Suprapubic skin (tissue), 4 donors: ENCODE results near the gene PPP4R2. TPM values are rescaled to one million over a fixed set of nuclear protein-coding genes. Genes with fewer than 3 reads are reported as not detected.
A peak's percentile ranks its signal among the peaks of the same experiment; 100 is the strongest.
"Not testable (repeated sequence)": the region's sequence is repeated elsewhere in the genome, so short reads cannot be mapped to it uniquely, and the experiment has no call there.

Source experiments
- DNase-seq, 2 donors: peaks; one replicate each; pipeline ENCODE4 v3.0.0-alpha.2; 2019; ENCODE audit warnings: low spot score in 2 of 2
- H3K27ac ChIP-seq: fragments of 200-600 bp; sonication (generic); one replicate; pipeline ENCODE4 v1.5.1; 2019
- H3K27me3 ChIP-seq: fragments of 200-600 bp; sonication (generic); one replicate; pipeline ENCODE4 v1.5.1; 2019
- H3K36me3 ChIP-seq: fragments of 200-600 bp; sonication (generic); one replicate; pipeline ENCODE4 v1.5.1; 2019
- H3K4me1 ChIP-seq: fragments of 200-600 bp; sonication (generic); one replicate; pipeline ENCODE4 v1.5.1; 2019
- H3K4me3 ChIP-seq: fragments of 200-600 bp; sonication (generic); one replicate; pipeline ENCODE4 v1.5.1; 2019; ENCODE audit warnings: mild to moderate bottlenecking
- H3K9me3 ChIP-seq: fragments of 200-600 bp; sonication (generic); one replicate; pipeline ENCODE4 v1.5.1; 2019
- CTCF ChIP-seq, 2 donors: fragments of 200-600 bp in 1 of 2; fragments of 450-650 bp in 1 of 2; sonication (generic) in 1 of 2; IDR thresholded peaks; one replicate each; pipeline ENCODE4 v1.5.1; 2016 to 2019; ENCODE audit warnings: antibody characterized with exemption in 2 of 2, mild to moderate bottlenecking in 1 of 2, moderate library complexity in 1 of 2
- EP300 ChIP-seq: sonication (generic); formaldehyde crosslinking; IDR thresholded peaks from one replicate; pipeline ENCODE4 v1.6.1; 2017; ENCODE audit warnings: antibody characterized with exemption
- POLR2A ChIP-seq, 2 donors: fragments of 450-650 bp; IDR thresholded peaks; one replicate each; pipeline ENCODE4 v1.6.1; 2017; ENCODE audit warnings: antibody characterized with exemption in 2 of 2, mild to moderate bottlenecking in 2 of 2, moderate library complexity in 2 of 2
- POLR2AphosphoS5 ChIP-seq, 3 donors: sonication (generic); formaldehyde crosslinking; IDR thresholded peaks; one replicate each; pipeline ENCODE4 v1.6.1; 2017; ENCODE audit warnings: antibody characterized with exemption in 3 of 3
- WGBS: methylation state at CpG from one replicate; pipeline ENCODE4 v1.1.5; 2018; 5-methylcytosine and 5-hydroxymethylcytosine counted together
- total RNA-seq, 4 donors: library from RNA; depleted of rRNA; stranded (reverse); fragments of >200 nt; gene quantifications; one replicate each; pipeline ENCODE4 v1.1.0, GENCODE V29; 2016

The PPP4R2 gene
- total RNA-seq, 4 donors from 2014 or later: 24.4 to 46.3 (median 36.6) TPM

GRCh38 chr3:73056014-73056844, 59.6 kb downstream of the PPP4R2 start:
- Histone ChIP-seq H3K9me3 (no peaks in the 10 kb centered on the region), H3K27me3 (no peaks in the 10 kb centered on the region), H3K36me3 (no peaks in the 10 kb centered on the region), H3K4me3 (no peak overlapping the region), H3K27ac (no peak overlapping the region), H3K4me1 (peaks cover 17% of the 10 kb centered on the region)
- DNase-seq: no peak
- TF ChIP-seq POLR2A (IDR thresholded peaks at IDR 0.05) (no peak), CTCF (IDR thresholded peaks at IDR 0.05) (peak; percentile 23 to 30)
- 21% methylated on average over 5 of the region's 5 CpGs for WGBS

- no peak for TF ChIP-seq POLR2A (IDR thresholded peaks at IDR 0.05)
- no peak for TF ChIP-seq CTCF (IDR thresholded peaks at IDR 0.05)
- TF ChIP-seq EP300: no peak
- TF ChIP-seq POLR2AphosphoS5 (IDR thresholded peaks at IDR 0.05): no peak
These were observed 60.2 kb downstream of the PPP4R2 start for GRCh38 chr3:73056845-73057150.

GRCh38 chr3:73060302-73060723, 63.7 kb downstream of the PPP4R2 start:
- no peak for DNase-seq
- 86% methylated on average over 1 of the region's 1 CpG for WGBS

More at GRCh38 chr3:73056845-73057150, 60.2 kb downstream of the PPP4R2 start:
- Histone ChIP-seq H3K36me3 (no peaks in the 10 kb centered on the region), H3K27me3 (no peaks in the 10 kb centered on the region), H3K4me1 (peaks cover 17% of the 10 kb centered on the region), H3K4me3 (no peak overlapping the region), H3K9me3 (no peaks in the 10 kb centered on the region), H3K27ac (no peak overlapping the region)
- DNase-seq: no peak

GRCh38 chr3:73061416-73061815, 64.8 kb downstream of the PPP4R2 start, which contains the start of gene EBLN2:
Gene EBLN2, plus strand, starts transcription at chr3:73061659. Its CDS starts 423 bp downstream, at chr3:73062082.
- TF ChIP-seq EP300 (no peak), POLR2AphosphoS5 (IDR thresholded peaks at IDR 0.05) (no peak)
- H3K27me3 ChIP-seq: no peaks in the 10 kb centered on the region
- H3K4me3 ChIP-seq: no peak within 1 kb of the TSS
- peaks cover 36% of the 10 kb centered on the region for H3K36me3 ChIP-seq
- H3K4me1 ChIP-seq: peaks cover 3% of the 10 kb centered on the region
- WGBS: 94% methylated on average over 2 of the region's 2 CpGs
- no peak for DNase-seq
- no peak within 1 kb of the TSS for H3K27ac ChIP-seq
- no peaks in the 10 kb centered on the region for H3K9me3 ChIP-seq

More at GRCh38 chr3:73060302-73060723, 63.7 kb downstream of the PPP4R2 start:
- H3K27me3 ChIP-seq: no peaks in the 10 kb centered on the region
- no peaks in the 10 kb centered on the region for H3K9me3 ChIP-seq
- H3K36me3 ChIP-seq: peaks cover 32% of the 10 kb centered on the region
- H3K4me1 ChIP-seq: peaks cover 12% of the 10 kb centered on the region
- no peak for TF ChIP-seq CTCF (IDR thresholded peaks at IDR 0.05)
- no peak for TF ChIP-seq POLR2A (IDR thresholded peaks at IDR 0.05)
- no peak for TF ChIP-seq POLR2AphosphoS5 (IDR thresholded peaks at IDR 0.05)
- no peak for TF ChIP-seq EP300
- no peak overlapping the region for H3K4me3 ChIP-seq
- H3K27ac ChIP-seq: no peak overlapping the region

GRCh38 chr3:73066243-73066642, 69.6 kb downstream of the PPP4R2 start:
- not testable (repeated sequence) for DNase-seq, H3K27ac ChIP-seq, H3K4me1 ChIP-seq, H3K9me3 ChIP-seq, H3K27me3 ChIP-seq, H3K4me3 ChIP-seq
- peaks cover 40% of the 10 kb centered on the region for H3K36me3 ChIP-seq

GRCh38 chr3:73068419-73068818, 71.8 kb downstream of the PPP4R2 start:
- DNase-seq: no peak
- WGBS: 56% methylated on average over 3 of the region's 3 CpGs
- no peaks in the 10 kb centered on the region for H3K27me3 ChIP-seq
- H3K9me3 ChIP-seq: no peaks in the 10 kb centered on the region
- no peak overlapping the region for H3K27ac ChIP-seq
- peaks cover 26% of the 10 kb centered on the region for H3K36me3 ChIP-seq
- TF ChIP-seq POLR2AphosphoS5 (IDR thresholded peaks at IDR 0.05) (no peak), CTCF (IDR thresholded peaks at IDR 0.05) (no peak), EP300 (no peak), POLR2A (IDR thresholded peaks at IDR 0.05) (no peak)
- no peaks in the 10 kb centered on the region for H3K4me1 ChIP-seq
- H3K4me3 ChIP-seq: no peak overlapping the region
